GM12892 (cell line): ENCODE results near the gene RPS6KC1.

Source experiments
- POLR2A ChIP-seq: IDR thresholded peaks from 2 replicates; pipeline ENCODE4 v1.6.1; 2011; ENCODE audit warnings: low read depth, low read length, control low read depth
- POLR2AphosphoS5 ChIP-seq: IDR thresholded peaks from 2 replicates; pipeline ENCODE4 v1.6.1; 2011; ENCODE audit warnings: low read depth, low read length, control low read depth
- TAF1 ChIP-seq: IDR thresholded peaks from 2 replicates; pipeline ENCODE4 v1.6.1; 2011; ENCODE audit warnings: low read depth, mild to moderate bottlenecking, control low read depth, low read length, borderline replicate concordance

DNA sequence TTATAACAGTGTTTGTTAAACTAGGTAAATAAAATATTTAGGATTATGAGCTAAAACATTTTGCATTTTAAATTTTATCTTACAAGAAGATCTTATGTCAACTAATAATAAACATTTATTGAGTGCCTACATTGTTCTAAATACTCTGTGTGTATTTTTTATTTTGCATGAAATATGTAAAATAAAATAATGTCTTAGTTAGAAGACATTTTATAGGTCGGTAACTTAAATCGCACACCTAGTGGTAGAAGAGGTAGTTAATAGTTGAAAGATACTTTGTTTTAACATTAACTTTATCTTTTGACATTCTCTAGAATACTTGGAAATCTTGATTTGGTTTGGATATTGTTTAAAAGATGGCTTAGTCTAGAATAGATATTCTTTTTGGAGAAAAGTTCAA lies 60.5 kb downstream of the RPS6KC1 start:
- TF ChIP-seq POLR2A: no peak
- no peak for TF ChIP-seq TAF1
- no peak for TF ChIP-seq POLR2AphosphoS5
